Parathyroid adenoma (tissue), 2 donors: ENCODE results near the gene TSPAN3.

Experiments used
- H2AFZ ChIP-seq: fragments of 300-600 bp; sonication (generic); one replicate; pipeline ENCODE4 v1.7.0; 2017; ENCODE audit warnings: antibody characterized with exemption, mild to moderate bottlenecking
- H3K27ac ChIP-seq: fragments of 300-600 bp; sonication (generic); one replicate; pipeline ENCODE4 v1.7.0; 2017
- H3K27me3 ChIP-seq: fragments of 300-600 bp; sonication (generic); one replicate; pipeline ENCODE4 v1.7.0; 2017; ENCODE audit warnings: low read length; ENCODE audit not compliant: control insufficient read depth, insufficient read depth
- H3K36me3 ChIP-seq: fragments of 300-600 bp; sonication (generic); one replicate; pipeline ENCODE4 v1.7.0; 2017; ENCODE audit warnings: low read length; ENCODE audit not compliant: control insufficient read depth, insufficient read depth
- H3K4me1 ChIP-seq: fragments of 300-600 bp; sonication (generic); one replicate; pipeline ENCODE4 v1.7.0; 2017; ENCODE audit warnings: control low read depth
- H3K4me2 ChIP-seq: fragments of 300-600 bp; sonication (generic); one replicate; pipeline ENCODE4 v1.7.0; 2017; ENCODE audit warnings: low read length
- H3K4me3 ChIP-seq: fragments of 300-600 bp; sonication (generic); one replicate; pipeline ENCODE4 v1.7.0; 2017; ENCODE audit warnings: low read depth, low read length
- H3K79me2 ChIP-seq: fragments of 300-600 bp; sonication (generic); one replicate; pipeline ENCODE4 v1.7.0; 2017; ENCODE audit warnings: control low read depth
- H3K9ac ChIP-seq: fragments of 300-600 bp; sonication (generic); one replicate; pipeline ENCODE4 v1.7.0; 2017; ENCODE audit warnings: mild to moderate bottlenecking
- H3K9me3 ChIP-seq: fragments of 300-600 bp; sonication (generic); one replicate; pipeline ENCODE4 v1.7.0; 2017; ENCODE audit warnings: low read length; ENCODE audit not compliant: control insufficient read depth
- TF ChIP-seq, protein P1 (sequence below): fragments of 300-600 bp; sonication (generic); IDR thresholded peaks from one replicate; pipeline ENCODE4 v1.7.0; 2017; ENCODE audit warnings: antibody characterized with exemption, mild to moderate bottlenecking
- donor health status: primary hyperparathyroidism.

TSPAN3 gene

DNA sequence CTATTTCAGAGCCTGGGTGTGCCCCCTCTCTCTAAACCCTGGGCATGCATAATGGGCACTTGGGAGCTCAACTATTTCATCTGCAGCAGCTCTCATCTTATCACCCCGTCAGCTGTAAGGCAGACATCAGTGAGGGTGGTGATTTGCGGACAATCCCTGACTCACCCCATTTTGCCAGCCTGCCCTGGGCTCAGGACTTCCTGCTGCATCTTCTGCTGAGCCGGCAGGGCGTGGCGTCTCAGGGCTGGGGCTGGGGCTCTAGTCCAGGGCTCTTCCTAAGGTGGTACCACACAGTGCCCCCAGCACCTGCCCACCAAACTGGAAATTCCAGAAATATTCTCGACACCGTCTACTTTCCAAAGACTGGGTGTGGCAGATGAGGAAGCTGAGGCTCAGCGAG lies 76.9 kb downstream of the TSPAN3 start:
- no peak overlapping the region for H3K9ac ChIP-seq
- no peak overlapping the region for H3K27ac ChIP-seq
- H3K4me2 ChIP-seq: no peak overlapping the region
- TF ChIP-seq, protein P1, sequence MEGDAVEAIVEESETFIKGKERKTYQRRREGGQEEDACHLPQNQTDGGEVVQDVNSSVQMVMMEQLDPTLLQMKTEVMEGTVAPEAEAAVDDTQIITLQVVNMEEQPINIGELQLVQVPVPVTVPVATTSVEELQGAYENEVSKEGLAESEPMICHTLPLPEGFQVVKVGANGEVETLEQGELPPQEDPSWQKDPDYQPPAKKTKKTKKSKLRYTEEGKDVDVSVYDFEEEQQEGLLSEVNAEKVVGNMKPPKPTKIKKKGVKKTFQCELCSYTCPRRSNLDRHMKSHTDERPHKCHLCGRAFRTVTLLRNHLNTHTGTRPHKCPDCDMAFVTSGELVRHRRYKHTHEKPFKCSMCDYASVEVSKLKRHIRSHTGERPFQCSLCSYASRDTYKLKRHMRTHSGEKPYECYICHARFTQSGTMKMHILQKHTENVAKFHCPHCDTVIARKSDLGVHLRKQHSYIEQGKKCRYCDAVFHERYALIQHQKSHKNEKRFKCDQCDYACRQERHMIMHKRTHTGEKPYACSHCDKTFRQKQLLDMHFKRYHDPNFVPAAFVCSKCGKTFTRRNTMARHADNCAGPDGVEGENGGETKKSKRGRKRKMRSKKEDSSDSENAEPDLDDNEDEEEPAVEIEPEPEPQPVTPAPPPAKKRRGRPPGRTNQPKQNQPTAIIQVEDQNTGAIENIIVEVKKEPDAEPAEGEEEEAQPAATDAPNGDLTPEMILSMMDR: no peak
- H3K36me3 ChIP-seq: no peaks in the 10 kb centered on the region
- H3K9me3 ChIP-seq: no peaks in the 10 kb centered on the region
- no peaks in the 10 kb centered on the region for H3K79me2 ChIP-seq
- H2AFZ ChIP-seq: no peak overlapping the region
- no peaks in the 10 kb centered on the region for H3K4me1 ChIP-seq
- H3K4me3 ChIP-seq: no peak overlapping the region
- H3K27me3 ChIP-seq: no peaks in the 10 kb centered on the region

DNA sequence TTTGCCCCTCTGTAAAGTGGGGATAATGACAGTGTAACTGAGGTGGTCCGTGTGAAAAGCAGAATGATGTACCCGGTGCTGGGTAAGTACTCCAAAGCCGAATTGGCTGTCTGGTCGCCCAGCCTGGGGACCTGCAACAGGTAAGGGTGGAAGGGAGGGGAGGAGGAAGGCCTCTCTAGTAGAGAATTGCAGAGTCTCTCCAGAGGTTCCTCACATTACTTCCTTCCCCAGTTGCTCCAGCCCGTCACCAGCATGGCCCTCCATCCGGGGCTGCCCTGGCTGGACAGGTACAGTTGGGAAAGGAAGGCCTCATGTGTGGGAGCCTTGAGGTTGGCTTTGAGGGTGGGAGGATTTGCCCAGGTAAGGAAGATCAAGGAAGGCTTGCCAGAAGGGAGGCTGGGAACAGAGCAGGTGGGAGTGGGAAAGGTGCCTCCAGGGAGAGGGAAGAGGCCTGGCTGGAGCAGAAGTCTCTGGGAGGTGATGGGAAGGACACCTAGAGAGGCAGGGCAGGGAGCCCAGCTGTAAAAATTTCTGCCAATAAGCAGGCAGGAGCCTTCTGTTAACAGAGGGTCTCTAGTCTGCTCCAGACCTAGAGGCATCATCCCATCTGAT lies 77.7 kb downstream of the TSPAN3 start:
- no peak overlapping the region for H2AFZ ChIP-seq
- TF ChIP-seq, protein P1: no peak
- H3K4me1 ChIP-seq: no peaks in the 10 kb centered on the region
- no peak overlapping the region for H3K27ac ChIP-seq
- H3K4me2 ChIP-seq: no peak overlapping the region
- H3K9me3 ChIP-seq: no peaks in the 10 kb centered on the region
- H3K27me3 ChIP-seq: no peaks in the 10 kb centered on the region
- H3K79me2 ChIP-seq: no peaks in the 10 kb centered on the region
- H3K9ac ChIP-seq: no peak overlapping the region
- H3K4me3 ChIP-seq: no peak overlapping the region
- H3K36me3 ChIP-seq: no peaks in the 10 kb centered on the region

- TF ChIP-seq, protein P1: no peak
- no peaks in the 10 kb centered on the region for H3K36me3 ChIP-seq
- no peak overlapping the region for H3K4me2 ChIP-seq
- H3K79me2 ChIP-seq: no peaks in the 10 kb centered on the region
- no peaks in the 10 kb centered on the region for H3K4me1 ChIP-seq
- H2AFZ ChIP-seq: no peak overlapping the region
- no peaks in the 10 kb centered on the region for H3K27me3 ChIP-seq
- H3K4me3 ChIP-seq: no peak overlapping the region
- H3K9me3 ChIP-seq: no peaks in the 10 kb centered on the region
- H3K27ac ChIP-seq: no peak overlapping the region
- no peak overlapping the region for H3K9ac ChIP-seq
Observed at GRCh38 chr15:76991741-76992645, 78.9 kb downstream of the TSPAN3 start.
